IMR-90 (cell line): ENCODE data around the gene STARD3. TPM values are rescaled to one million over a fixed set of nuclear protein-coding genes. Genes with fewer than 3 reads are reported as not detected.

Experiments
- ATAC-seq: fragments of 200-7000 bp; cut with Tn5 transposase; 2 replicates; pipeline ENCODE4 v1.9.1; 2020; ENCODE audit warnings: low read depth, mild to moderate bottlenecking, moderate library complexity
- BruUV-seq: library from RNA; stranded (reverse); fragments of 400-500 nt; replicated peaks from 2 replicates; lab custom pipeline; 2021; lab: Mats Ljungman, UMichigan
- CTCF ChIA-PET: fragments of 300-600 bp; formaldehyde crosslinking; extraction: SDS; loops from one replicate; lab custom pipeline; 2021; ENCODE audit warnings: antibody characterized with exemption; lab: Yijun Ruan, JAX
- POLR2A ChIA-PET: fragments of 300-600 bp; sonication (Branson Sonifier 250); formaldehyde crosslinking; loops from one replicate; lab custom pipeline; 2022; ENCODE audit warnings: antibody characterized with exemption; ENCODE audit not compliant: unreplicated experiment; lab: Charles Lee
- DNase-seq: peaks from one replicate; pipeline ENCODE4 v3.0.0; 2013
- H2AFZ ChIP-seq: replicated peaks from 2 replicates; pipeline ENCODE3; 2013; ENCODE audit warnings: low read length, mild to moderate bottlenecking; ENCODE audit not compliant: poor library complexity
- H2AK5ac ChIP-seq: 2 replicates; pipeline ENCODE4 v1.6.1; 2013; ENCODE audit warnings: low read depth, low read length, inconsistent platforms
- H2AK9ac ChIP-seq: replicated peaks from 2 replicates; pipeline ENCODE3; 2013; ENCODE audit warnings: mild to moderate bottlenecking, low read depth, low read length, moderate library complexity; ENCODE audit not compliant: poor library complexity
- H2BK120ac ChIP-seq: 2 replicates; pipeline ENCODE4 v1.6.1; 2013; ENCODE audit warnings: low read depth, low read length, inconsistent platforms
- H2BK15ac ChIP-seq: 3 replicates; pipeline ENCODE4 v1.6.1; 2013; ENCODE audit warnings: low read depth, low read length, inconsistent platforms
- H2BK20ac ChIP-seq: 2 replicates; pipeline ENCODE4 v1.6.1; 2013; ENCODE audit warnings: low read depth, mild to moderate bottlenecking, inconsistent platforms, low read length, moderate library complexity
- H2BK5ac ChIP-seq: 2 replicates; pipeline ENCODE4 v1.6.1; 2013; ENCODE audit warnings: mild to moderate bottlenecking, low read depth, low read length, inconsistent platforms; ENCODE audit not compliant: poor library complexity, severe bottlenecking
- H3K14ac ChIP-seq: replicated peaks from 2 replicates; pipeline ENCODE4 v1.6.1; 2013; ENCODE audit warnings: low read depth, low read length, inconsistent platforms
- H3K18ac ChIP-seq: 2 replicates; pipeline ENCODE4 v1.6.1; 2013; ENCODE audit warnings: low read depth, low read length, control low read depth
- H3K23ac ChIP-seq: 2 replicates; pipeline ENCODE4 v1.6.1; 2013; ENCODE audit warnings: low read depth, low read length, inconsistent platforms
- H3K27ac ChIP-seq: 2 replicates; pipeline ENCODE4 v1.5.1; 2013; ENCODE audit warnings: mild to moderate bottlenecking, control low read depth, low read length; ENCODE audit not compliant: insufficient read depth
- H3K27me3 ChIP-seq: 2 replicates; pipeline ENCODE4 v1.6.1; 2013; ENCODE audit warnings: low read length; ENCODE audit not compliant: control insufficient read depth, insufficient read depth
- H3K36me3 ChIP-seq: 2 replicates; pipeline ENCODE4 v1.6.1; 2013; ENCODE audit warnings: low read length, mixed read lengths; ENCODE audit not compliant: control insufficient read depth, insufficient read depth
- H3K4ac ChIP-seq: 2 replicates; pipeline ENCODE4 v1.6.1; 2013; ENCODE audit warnings: low read depth, low read length, inconsistent platforms
- H3K4me1 ChIP-seq: 2 replicates; pipeline ENCODE4 v1.6.1; 2013; ENCODE audit warnings: low read length, mixed read lengths; ENCODE audit not compliant: control insufficient read depth, insufficient read depth
- H3K4me2 ChIP-seq: 2 replicates; pipeline ENCODE4 v1.6.1; 2013; ENCODE audit warnings: low read depth, mild to moderate bottlenecking, control low read depth, low read length, moderate library complexity
- H3K4me3 ChIP-seq: 2 replicates; pipeline ENCODE4 v1.5.1; 2013; ENCODE audit warnings: low read depth, mild to moderate bottlenecking, control low read depth, low read length, moderate library complexity; ENCODE audit not compliant: insufficient read depth
- H3K56ac ChIP-seq: 2 replicates; pipeline ENCODE4 v1.6.1; 2013; ENCODE audit warnings: low read length, inconsistent platforms; ENCODE audit not compliant: insufficient read depth; ENCODE audit errors: extremely low read depth
- H3K79me1 ChIP-seq, 2 experiments: 2 replicates each; pipeline ENCODE4 v1.6.1; 2013; ENCODE audit warnings: low read length in 2 of 2, inconsistent platforms in 1 of 2, low read depth in 1 of 2
- H3K9ac ChIP-seq: 2 replicates; pipeline ENCODE4 v1.6.1; 2013; ENCODE audit warnings: low read depth, low read length, control low read depth
- H3K9me1 ChIP-seq: 2 replicates; pipeline ENCODE4 v1.6.1; 2013; ENCODE audit warnings: low read length, inconsistent platforms; ENCODE audit not compliant: insufficient read depth
- H3K9me3 ChIP-seq: 2 replicates; pipeline ENCODE4 v1.6.1; 2013; ENCODE audit warnings: low read length; ENCODE audit not compliant: control insufficient read depth, insufficient read depth
- H4K20me1 ChIP-seq: 2 replicates; pipeline ENCODE4 v1.6.1; 2013; ENCODE audit warnings: low read length, inconsistent platforms; ENCODE audit not compliant: insufficient read depth
- H4K5ac ChIP-seq: 2 replicates; pipeline ENCODE4 v1.6.1; 2013; ENCODE audit warnings: mild to moderate bottlenecking, low read depth, low read length, control low read depth
- H4K8ac ChIP-seq, 2 experiments: 2 replicates each; pipeline ENCODE4 v1.6.1; 2013; ENCODE audit warnings: low read depth in 2 of 2, low read length in 2 of 2, control low read depth in 1 of 2, inconsistent platforms in 1 of 2
- H4K91ac ChIP-seq: 2 replicates; pipeline ENCODE4 v1.6.1; 2013; ENCODE audit warnings: low read depth, low read length, inconsistent platforms; ENCODE audit not compliant: insufficient read depth
- CEBPB ChIP-seq: IDR thresholded peaks from 2 replicates; pipeline ENCODE4 v1.6.1; 2012; ENCODE audit warnings: low read depth, low read length, improper control_type of control experiment
- CTCF ChIP-seq: conservative IDR thresholded peaks from 2 replicates; pipeline ENCODE4 v1.5.1; 2012; ENCODE audit warnings: mild to moderate bottlenecking, low read depth, low read length, improper control_type of control experiment
- FOS ChIP-seq: fragments of 150-350 bp; IDR thresholded peaks from 2 replicates; pipeline ENCODE4 v1.6.1; 2016; ENCODE audit warnings: low read depth, low read length
- MAZ ChIP-seq: IDR thresholded peaks from 2 replicates; pipeline ENCODE4 v1.6.1; 2012; ENCODE audit warnings: low read depth, mild to moderate bottlenecking, low read length, improper control_type of control experiment, moderate library complexity, borderline replicate concordance
- RAD21 ChIP-seq: IDR thresholded peaks from 2 replicates; pipeline ENCODE4 v1.6.1; 2012; ENCODE audit warnings: low read length, improper control_type of control experiment
- RCOR1 ChIP-seq: IDR thresholded peaks from 2 replicates; pipeline ENCODE4 v1.6.1; 2012; ENCODE audit warnings: mild to moderate bottlenecking, low read length, improper control_type of control experiment; ENCODE audit not compliant: insufficient replicate concordance
- RFX5 ChIP-seq: IDR thresholded peaks from 2 replicates; pipeline ENCODE4 v1.8.0; 2012; ENCODE audit warnings: low read depth, mild to moderate bottlenecking, low read length, moderate library complexity
- SMC3 ChIP-seq: fragments of 150-350 bp; IDR thresholded peaks from 2 replicates; pipeline ENCODE4 v1.6.1; 2016; ENCODE audit warnings: low read depth, mild to moderate bottlenecking, antibody characterized with exemption, low read length, moderate library complexity
- USF2 ChIP-seq: fragments of 150-350 bp; IDR thresholded peaks from 2 replicates; pipeline ENCODE4 v1.6.1; 2017; ENCODE audit warnings: mild to moderate bottlenecking, antibody characterized with exemption, low read length, low read depth
- WGBS, 2 experiments: methylation state at CpG; one replicate each; pipeline versions ENCODE4 v1.1.5 to v1.1.7; 2013; ENCODE audit warnings: missing lambda C conversion rate in 2 of 2; ENCODE audit not compliant: insufficient read length in 1 of 2; ENCODE audit errors: extremely low coverage in 2 of 2; 5-methylcytosine and 5-hydroxymethylcytosine counted together
- dilution Hi-C: fragments of 300-500 bp; cut with HindIII; formaldehyde crosslinking; loops from one replicate; pipeline ENCODE4 v1.14.3; 2018; ENCODE audit warnings: low sequenced_read_pairs; ENCODE audit not compliant: unreplicated experiment
- in situ Hi-C: fragments of 300-500 bp; cut with MboI; formaldehyde crosslinking; loops from 3 replicates; pipeline ENCODE4 v1.14.3; 2019; ENCODE audit warnings: low sequenced_read_pairs, inconsistent platforms, mixed read lengths
- intact Hi-C: fragments of 100-400 bp; cut with micrococcal nuclease; formaldehyde crosslinking; loops from 2 replicates; pipeline ENCODE4 v1.10.0; 2022
- polyA plus RNA-seq, 3 experiments: library from polyadenylated mRNA; depleted of rRNA; stranded (reverse); fragments of >200 nt; gene quantifications; 2 replicates each; pipeline ENCODE4 v1.2.3, GENCODE V29; 2012; ENCODE audit warnings: low replicate concordance in 1 of 3
- total RNA-seq: library from RNA; depleted of rRNA; stranded (reverse); fragments of >200 nt; gene quantifications from 2 replicates; pipeline ENCODE4 v1.2.3, GENCODE V29; 2012

The STARD3 gene
- total and polyA plus RNA-seq, 2 of the 4 experiments (the other 2 are of a cell fraction), result 8.1 to 50.4 TPM

- POLR2A ChIA-PET, result no interaction called here
- in situ Hi-C loops (no loop called here), intact Hi-C loops (no loop called here), dilution Hi-C loops (no loop called here)
- H3K18ac ChIP-seq, result no peak overlapping the region
- no peak overlapping the region for H3K4me2 ChIP-seq
- no peak overlapping the region for H2AFZ ChIP-seq
- no peak overlapping the region for H3K4ac ChIP-seq
- no peak overlapping the region for H3K27ac ChIP-seq
- peaks cover 25% of the 10 kb centered on the region for H3K9me1 ChIP-seq
- H2BK120ac ChIP-seq, result no peak overlapping the region
- no peak overlapping the region for H2AK9ac ChIP-seq
- H3K9me3 ChIP-seq, result no peaks in the 10 kb centered on the region
- H3K9ac ChIP-seq, result no peak overlapping the region
- H3K79me1 ChIP-seq, result peaks cover 36 to 71% of the 10 kb centered on the region in 2 experiments
- DNase-seq (no peak), ATAC-seq (no peak)
- H3K27me3 ChIP-seq, result no peaks in the 10 kb centered on the region
- no peak overlapping the region for H4K91ac ChIP-seq
- no CpG with 5 or more reads among the region's 5 CpGs for WGBS, 2 experiments
- peaks cover 56% of the 10 kb centered on the region for H4K20me1 ChIP-seq
- H2BK20ac ChIP-seq, result no peak overlapping the region
- H2AK5ac ChIP-seq, result no peak overlapping the region
- peaks cover 6% of the 10 kb centered on the region; the same call in 1 of the 2 replicates for H3K4me1 ChIP-seq
- H3K36me3 ChIP-seq, result 0 out of 2 replicates have a peak, but pooled peaks cover 1% of the 10 kb centered on the region
- no peak overlapping the region for H4K5ac ChIP-seq
- no peak overlapping the region for H3K56ac ChIP-seq
- H3K4me3 ChIP-seq, result no peak overlapping the region
- CTCF ChIA-PET, result interaction anchor here (1.0 kb wide), 1 partner anchor 26 kb away, joined by 3 read pairs; no protein-coding TSS in a partner anchor
- H2BK15ac ChIP-seq, result no peak overlapping the region
- no peak overlapping the region for H4K8ac ChIP-seq
- H2BK5ac ChIP-seq, result no peak overlapping the region
- no peak overlapping the region for H3K23ac ChIP-seq
- H3K14ac ChIP-seq, result no peak overlapping the region
- no peak for TF ChIP-seq CTCF
- no peak for TF ChIP-seq RFX5
- TF ChIP-seq RCOR1, result no peak
- no peak for TF ChIP-seq SMC3
- no peak for TF ChIP-seq USF2
- TF ChIP-seq RAD21, result no peak
- no peak for TF ChIP-seq MAZ
- TF ChIP-seq CEBPB, result no peak
- TF ChIP-seq FOS, result no peak
- no TSS peak for BruUV-seq
Observed at GRCh38 chr17:39647256-39647655, 10.3 kb downstream of the STARD3 start.
